ENCODE data around the gene ZFX.

The ZFX gene

DNA sequence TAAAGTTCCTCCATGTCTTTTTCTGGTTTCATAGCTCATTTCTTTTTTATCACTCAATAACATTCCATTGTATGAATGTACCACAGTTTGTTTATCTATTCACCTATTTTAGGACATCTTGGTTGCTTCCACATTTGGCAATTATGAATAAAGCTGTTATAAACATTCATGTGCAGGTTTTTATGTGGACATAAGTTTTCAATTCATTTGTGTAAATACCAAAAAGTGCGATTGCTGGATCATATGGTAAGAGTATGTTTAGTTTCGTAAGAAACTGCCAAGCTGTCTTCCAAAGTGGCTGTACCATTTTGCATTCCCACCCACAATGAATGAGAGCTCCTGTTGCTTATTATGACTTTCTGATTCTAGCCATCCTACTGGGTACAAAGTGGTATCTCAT lies 36.3 kb upstream of the ZFX start:
- TF ChIP-seq, protein P1, sequence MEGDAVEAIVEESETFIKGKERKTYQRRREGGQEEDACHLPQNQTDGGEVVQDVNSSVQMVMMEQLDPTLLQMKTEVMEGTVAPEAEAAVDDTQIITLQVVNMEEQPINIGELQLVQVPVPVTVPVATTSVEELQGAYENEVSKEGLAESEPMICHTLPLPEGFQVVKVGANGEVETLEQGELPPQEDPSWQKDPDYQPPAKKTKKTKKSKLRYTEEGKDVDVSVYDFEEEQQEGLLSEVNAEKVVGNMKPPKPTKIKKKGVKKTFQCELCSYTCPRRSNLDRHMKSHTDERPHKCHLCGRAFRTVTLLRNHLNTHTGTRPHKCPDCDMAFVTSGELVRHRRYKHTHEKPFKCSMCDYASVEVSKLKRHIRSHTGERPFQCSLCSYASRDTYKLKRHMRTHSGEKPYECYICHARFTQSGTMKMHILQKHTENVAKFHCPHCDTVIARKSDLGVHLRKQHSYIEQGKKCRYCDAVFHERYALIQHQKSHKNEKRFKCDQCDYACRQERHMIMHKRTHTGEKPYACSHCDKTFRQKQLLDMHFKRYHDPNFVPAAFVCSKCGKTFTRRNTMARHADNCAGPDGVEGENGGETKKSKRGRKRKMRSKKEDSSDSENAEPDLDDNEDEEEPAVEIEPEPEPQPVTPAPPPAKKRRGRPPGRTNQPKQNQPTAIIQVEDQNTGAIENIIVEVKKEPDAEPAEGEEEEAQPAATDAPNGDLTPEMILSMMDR (conservative IDR thresholded peaks at IDR 0.05; ENCODE audit: low read length) = no peak
- no peak for TF ChIP-seq EZH2phosphoT487 (IDR thresholded peaks at IDR 0.05; ENCODE audit: borderline replicate concordance)

DNA sequence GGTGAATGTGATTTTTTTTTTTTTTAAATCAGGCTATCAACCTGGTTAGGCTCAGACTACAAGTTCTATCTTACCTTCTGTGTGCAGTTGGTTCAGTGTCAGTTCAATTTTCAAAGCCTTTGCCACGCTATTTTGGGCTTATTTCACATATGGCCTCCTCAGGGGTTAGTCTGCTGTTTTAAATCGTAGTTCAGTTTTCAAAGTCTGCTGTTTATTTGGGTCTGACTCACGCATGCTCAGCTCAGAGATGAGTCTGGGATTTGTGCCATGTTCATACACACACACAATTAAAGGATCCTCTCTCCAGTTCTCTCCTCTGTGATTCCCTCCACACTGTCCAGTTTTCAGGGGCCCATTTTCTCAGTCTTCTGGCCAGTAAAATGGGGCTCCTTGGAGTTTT lies 32.3 kb upstream of the ZFX start:
- Histone ChIP-seq H3K36me3 (ENCODE audit: insufficient read depth, low read length) (no peaks in the 10 kb centered on the region), H3K9me2 (replicated peaks; ENCODE audit: low read depth, low read length) (no peaks in the 10 kb centered on the region), H4K20me1 (ENCODE audit: insufficient read depth, low read length, poor library complexity, severe bottlenecking) (no peaks in the 10 kb centered on the region), H3F3A (ENCODE audit: low read depth) (no peaks in the 10 kb centered on the region), H3K27me3 (ENCODE audit: insufficient read depth, low read length, poor library complexity, severe bottlenecking) (no peaks in the 10 kb centered on the region), H3K9ac (ENCODE audit: low read depth, low read length, poor library complexity, severe bottlenecking) (no peak overlapping the region), H3K4me3 (ENCODE audit: low read length, poor library complexity, severe bottlenecking) (no peak overlapping the region), H2AFZ (ENCODE audit: low read length) (no peak overlapping the region), H3K79me2 (ENCODE audit: insufficient read depth, low read length) (no peaks in the 10 kb centered on the region), H3K4me1 (ENCODE audit: insufficient read depth, low read length, poor library complexity, severe bottlenecking) (no peaks in the 10 kb centered on the region), H3K9me3 (ENCODE audit: insufficient read depth, low read depth, low read length) (no peaks in the 10 kb centered on the region), H3K4me2 (ENCODE audit: low read depth, low read length, poor library complexity, severe bottlenecking) (no peak overlapping the region)
- no peak for TF ChIP-seq EZH2phosphoT487 (IDR thresholded peaks at IDR 0.05; ENCODE audit: borderline replicate concordance)
- TF ChIP-seq, protein P1 (conservative IDR thresholded peaks at IDR 0.05; ENCODE audit: low read length) = no peak

More for the DNA sequence above, 36.3 kb upstream of the ZFX start:
- no peak overlapping the region for H3K4me2 ChIP-seq (ENCODE audit: low read depth, low read length, poor library complexity, severe bottlenecking)
- no peaks in the 10 kb centered on the region for H3K36me3 ChIP-seq (ENCODE audit: insufficient read depth, low read length)
- H3K27me3 ChIP-seq (ENCODE audit: insufficient read depth, low read length, poor library complexity, severe bottlenecking) = no peaks in the 10 kb centered on the region
- H3K9me2 ChIP-seq (replicated peaks; ENCODE audit: low read depth, low read length) = no peaks in the 10 kb centered on the region
- no peaks in the 10 kb centered on the region for H3K9me3 ChIP-seq (ENCODE audit: insufficient read depth, low read depth, low read length)
- no peaks in the 10 kb centered on the region for H3K79me2 ChIP-seq (ENCODE audit: insufficient read depth, low read length)
- no peaks in the 10 kb centered on the region for H4K20me1 ChIP-seq (ENCODE audit: insufficient read depth, low read length, poor library complexity, severe bottlenecking)
- H3F3A ChIP-seq (ENCODE audit: low read depth) = no peaks in the 10 kb centered on the region
- no peak overlapping the region for H3K9ac ChIP-seq (ENCODE audit: low read depth, low read length, poor library complexity, severe bottlenecking)
- H3K4me1 ChIP-seq (ENCODE audit: insufficient read depth, low read length, poor library complexity, severe bottlenecking) = no peaks in the 10 kb centered on the region
- no peak overlapping the region for H3K4me3 ChIP-seq (ENCODE audit: low read length, poor library complexity, severe bottlenecking)
- H2AFZ ChIP-seq (ENCODE audit: low read length) = no peak overlapping the region

DNA sequence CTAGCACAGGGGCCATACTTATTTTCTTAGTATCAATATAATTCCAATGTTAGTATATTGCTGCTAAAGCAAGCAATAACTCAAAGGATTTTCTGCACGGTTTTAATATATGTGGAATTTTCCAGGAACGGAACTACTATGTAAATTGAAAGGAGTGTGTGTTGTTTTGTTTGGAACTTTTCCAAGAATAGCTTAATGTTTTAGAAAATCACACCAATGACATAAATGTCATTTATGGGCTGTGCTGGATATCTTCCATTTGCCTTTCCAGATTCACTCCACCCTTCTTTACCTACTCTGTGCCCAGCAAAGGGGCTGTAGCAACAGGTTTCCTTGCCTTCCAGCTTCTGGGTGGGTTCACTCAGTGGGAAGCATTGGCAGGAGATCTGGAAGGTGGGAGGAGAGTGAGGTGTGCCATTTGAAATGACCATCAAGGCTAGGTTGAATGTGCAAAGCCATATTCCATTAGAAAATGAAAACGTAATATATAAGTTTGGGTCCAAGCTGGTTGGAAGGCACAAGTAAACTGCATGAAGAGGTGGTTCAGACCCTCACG lies 25.2 kb upstream of the ZFX start:
- Histone ChIP-seq H4K20me1 (ENCODE audit: insufficient read depth, low read length, poor library complexity, severe bottlenecking) (no peaks in the 10 kb centered on the region), H3K4me1 (ENCODE audit: insufficient read depth, low read length, poor library complexity, severe bottlenecking) (no peaks in the 10 kb centered on the region), H2AFZ (ENCODE audit: low read length) (no peak overlapping the region), H3K36me3 (ENCODE audit: insufficient read depth, low read length) (no peaks in the 10 kb centered on the region), H3K27me3 (ENCODE audit: insufficient read depth, low read length, poor library complexity, severe bottlenecking) (no peaks in the 10 kb centered on the region), H3K4me2 (ENCODE audit: low read depth, low read length, poor library complexity, severe bottlenecking) (no peak overlapping the region), H3K4me3 (ENCODE audit: low read length, poor library complexity, severe bottlenecking) (no peak overlapping the region), H3K9me2 (replicated peaks; ENCODE audit: low read depth, low read length) (no peaks in the 10 kb centered on the region), H3F3A (ENCODE audit: low read depth) (no peaks in the 10 kb centered on the region), H3K79me2 (ENCODE audit: insufficient read depth, low read length) (no peaks in the 10 kb centered on the region), H3K9me3 (ENCODE audit: insufficient read depth, low read depth, low read length) (no peaks in the 10 kb centered on the region), H3K9ac (ENCODE audit: low read depth, low read length, poor library complexity, severe bottlenecking) (no peak overlapping the region)
- TF ChIP-seq EZH2phosphoT487 (IDR thresholded peaks at IDR 0.05; ENCODE audit: borderline replicate concordance) = no peak
- TF ChIP-seq, protein P1 (conservative IDR thresholded peaks at IDR 0.05; ENCODE audit: low read length) = no peak

Data from Loucy (cell line).